Activated CD4-positive, alpha-beta T cell treated with anti-CD3 and anti-CD28 coated beads, Interleukin-2, amount 50 U/mL, for 16 hours (primary cell): ENCODE results near the gene SMURF1.

ENCODE experiments used
- DNase-seq: peaks from one replicate; pipeline ENCODE4 v3.0.0-alpha.2; 2020

Gene SMURF1

DNA sequence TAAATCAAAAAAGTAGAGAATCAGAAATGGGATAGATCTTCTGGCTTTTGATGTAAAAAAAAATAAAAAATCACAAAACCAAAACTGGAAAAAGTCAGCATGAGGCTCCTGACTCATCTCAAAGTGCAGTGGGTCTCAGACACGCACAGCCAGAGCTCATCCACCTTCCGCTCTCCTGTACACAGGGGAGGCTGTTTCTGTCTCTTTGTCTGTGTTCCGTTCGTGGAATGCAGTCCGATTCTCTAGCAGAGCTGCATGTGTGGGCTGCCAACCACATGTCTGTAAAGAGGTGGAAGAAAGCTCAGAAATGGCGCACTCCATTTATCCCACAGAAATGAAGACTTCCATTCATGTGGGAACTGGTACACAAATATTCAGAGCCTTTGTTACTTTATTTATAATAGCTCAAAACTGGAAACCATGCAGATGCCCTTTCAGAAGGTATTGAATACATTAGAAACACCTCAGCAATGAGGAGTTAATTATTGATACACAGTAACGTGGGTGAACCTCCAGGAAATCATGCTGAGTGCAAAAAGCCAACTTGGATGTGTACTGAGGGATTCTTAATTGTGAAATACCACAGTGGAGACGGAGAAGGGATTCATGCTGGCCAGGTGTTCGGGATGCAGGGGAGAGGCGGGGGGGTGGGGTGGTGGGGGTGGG, 142.3 kb downstream of the SMURF1 start:
- no peak for DNase-seq

DNA sequence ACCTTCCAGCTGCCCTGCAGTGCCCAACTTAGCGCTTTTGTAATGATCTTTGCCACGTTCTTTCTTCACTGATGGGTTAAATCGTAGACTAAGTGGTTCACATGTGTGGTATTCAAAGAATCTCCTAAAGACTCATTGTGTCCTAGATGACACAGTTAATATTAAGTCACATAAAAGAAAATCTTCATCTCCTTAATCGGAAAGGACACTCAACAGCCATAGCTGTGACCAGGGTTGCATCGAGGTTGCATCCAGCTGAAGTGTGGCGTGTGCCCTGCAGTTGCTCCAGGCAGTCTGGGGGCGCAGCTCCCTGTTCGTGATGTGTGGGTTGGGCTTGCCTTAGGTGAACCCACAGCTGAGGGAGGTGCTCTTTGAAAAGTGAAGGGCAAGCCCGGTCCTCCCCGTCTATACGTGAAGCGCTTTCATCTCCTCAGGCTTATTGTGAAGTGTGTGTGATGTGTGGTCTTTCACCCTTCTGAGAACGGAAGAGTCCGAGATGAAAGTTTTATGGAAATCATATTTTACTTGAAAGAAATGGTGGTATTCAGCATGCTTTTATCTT, 142.9 kb downstream of the SMURF1 start:
- no peak for DNase-seq

DNA sequence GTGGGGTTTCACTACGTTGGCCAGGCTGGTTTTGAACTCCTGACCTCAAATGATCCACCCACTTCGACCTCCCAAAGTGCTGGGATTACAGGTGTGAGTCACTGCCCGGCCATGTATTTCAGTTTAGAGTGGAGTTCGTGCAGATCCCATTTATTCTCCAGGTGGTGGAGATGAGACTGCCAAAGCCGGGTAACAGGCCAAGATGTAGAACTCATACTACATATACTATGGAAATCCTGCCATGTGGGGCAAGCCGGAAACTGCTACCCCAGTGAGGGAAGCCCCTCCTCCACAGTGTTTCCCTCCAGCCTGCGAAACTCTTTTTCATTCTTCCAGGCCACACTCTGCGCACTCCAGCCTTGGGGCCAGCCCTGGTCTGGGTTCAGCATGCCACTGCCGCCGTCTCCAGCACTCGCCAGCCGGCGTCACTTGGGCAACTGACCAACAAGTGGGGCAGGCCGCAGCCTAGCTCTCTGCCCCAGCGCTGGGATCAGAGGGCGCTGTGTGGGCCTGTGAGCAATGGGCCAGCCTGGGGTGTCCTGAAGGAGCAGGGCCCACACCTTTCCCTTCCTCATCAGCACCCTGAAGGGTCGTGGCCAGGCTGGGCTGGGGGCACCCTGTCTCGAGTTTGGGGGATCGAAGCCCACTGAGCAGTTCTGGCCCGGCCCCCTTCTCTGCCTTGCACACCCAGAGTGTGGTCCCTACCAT, 143.6 kb downstream of the SMURF1 start:
- no peak for DNase-seq

DNA sequence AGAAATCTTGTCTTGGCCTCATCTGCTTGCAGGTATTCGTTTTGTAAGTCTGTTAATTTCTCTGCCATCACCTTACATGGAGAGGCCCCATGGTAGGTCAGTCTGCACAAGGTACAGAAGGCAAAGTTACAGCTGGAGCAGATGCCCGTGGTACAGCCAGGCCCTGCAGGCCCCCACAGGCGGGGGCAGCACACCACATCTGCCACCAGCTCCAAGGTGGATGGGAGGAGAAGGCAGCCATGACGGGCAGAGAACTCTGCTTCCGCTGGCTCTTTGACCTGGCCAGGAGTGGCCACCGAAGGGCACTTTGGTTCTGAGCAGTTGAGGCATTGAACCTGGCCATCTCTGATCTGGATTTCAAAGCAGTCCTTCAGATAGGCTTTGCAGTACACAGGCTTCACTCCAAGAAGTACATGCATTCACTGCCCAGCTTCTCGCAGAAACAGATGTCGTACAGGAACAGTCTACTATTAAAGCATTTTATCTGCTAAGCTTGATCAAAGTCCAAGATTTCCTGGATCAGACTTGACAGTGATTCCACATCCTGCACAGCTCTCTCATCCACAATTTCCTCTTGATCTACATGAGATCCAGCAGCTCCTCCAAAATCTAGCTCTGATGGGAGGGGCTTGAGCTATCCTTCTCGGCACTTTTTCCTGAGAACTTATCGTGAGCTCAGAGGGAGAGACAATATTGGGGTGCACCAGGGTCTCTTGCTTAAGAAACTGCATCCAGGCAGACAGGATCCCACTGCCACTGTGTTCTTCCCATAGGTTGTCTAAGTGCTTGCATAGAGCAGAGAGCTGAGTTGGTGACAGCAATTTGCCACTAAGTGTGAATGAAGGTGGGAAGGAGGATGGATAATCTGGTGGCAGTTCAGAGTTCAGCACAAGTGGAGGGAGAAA, 144.8 kb downstream of the SMURF1 start:
- DNase-seq, result no peak

DNA sequence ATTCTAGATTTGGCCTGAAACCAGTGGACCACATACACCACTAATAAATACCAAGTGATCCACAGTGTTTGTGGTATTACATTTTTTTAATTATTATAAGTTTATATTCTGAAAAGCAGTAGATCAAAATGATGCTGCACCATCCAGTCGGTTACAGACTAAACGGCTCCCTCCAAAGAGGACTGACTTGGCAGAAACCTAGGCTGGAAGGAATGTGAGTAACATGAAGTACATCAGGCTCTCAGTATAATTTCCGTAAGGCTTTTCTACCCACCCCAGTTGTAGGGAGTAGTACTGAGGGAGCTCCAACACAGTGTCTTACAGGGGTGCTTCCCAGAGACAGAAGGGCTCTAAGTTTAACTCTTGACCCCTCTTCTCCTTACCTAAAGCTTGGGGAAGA, 146.1 kb downstream of the SMURF1 start:
- no peak for DNase-seq

DNA sequence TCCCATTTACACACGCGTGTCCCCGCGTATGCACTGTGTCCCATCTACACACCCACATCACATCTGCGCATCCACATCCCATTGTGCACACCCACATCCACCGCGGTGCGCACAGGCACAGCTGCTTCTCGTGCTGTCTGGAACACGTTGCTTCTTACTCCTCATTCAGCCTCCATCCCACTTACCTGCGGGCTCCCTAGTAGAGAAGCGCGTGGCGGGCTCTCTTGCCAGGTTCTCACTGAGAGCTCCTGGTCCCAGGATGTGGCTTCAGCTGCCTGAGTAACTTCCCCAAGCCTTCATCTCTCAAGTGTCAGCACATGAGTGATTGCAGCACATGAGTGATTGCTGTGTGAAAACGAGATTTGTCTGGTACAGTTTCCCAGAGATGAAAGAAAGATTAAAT, 147.8 kb downstream of the SMURF1 start:
- DNase-seq, result peak; percentile 35

DNA sequence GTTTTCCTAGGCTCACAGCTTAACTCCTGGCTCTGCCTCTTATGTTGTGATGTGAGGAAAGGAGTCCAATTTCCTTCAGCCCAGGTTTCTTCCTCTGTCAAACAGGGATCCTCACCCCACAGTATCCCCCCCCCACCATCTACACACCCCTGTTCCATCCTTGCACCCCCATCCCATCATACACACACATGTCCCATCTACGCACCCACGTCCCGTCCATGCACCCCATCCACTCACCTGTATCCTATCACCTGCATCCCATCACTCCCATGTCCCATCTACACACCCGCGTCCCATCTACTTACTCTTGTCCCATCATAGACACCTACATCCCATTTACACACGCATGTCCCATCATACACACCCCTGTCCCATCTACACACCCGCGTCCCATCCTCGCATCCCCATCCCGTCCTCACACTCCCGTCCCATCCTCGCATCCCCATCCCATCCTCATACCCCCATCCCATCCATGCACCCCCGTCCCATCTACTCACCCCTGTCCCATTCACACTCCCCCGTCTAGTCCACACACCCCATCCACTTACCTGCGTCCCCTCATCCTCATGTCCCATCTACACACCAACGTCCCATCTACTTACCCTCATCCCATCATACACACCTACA, 148.3 kb downstream of the SMURF1 start:
- no peak for DNase-seq

DNA sequence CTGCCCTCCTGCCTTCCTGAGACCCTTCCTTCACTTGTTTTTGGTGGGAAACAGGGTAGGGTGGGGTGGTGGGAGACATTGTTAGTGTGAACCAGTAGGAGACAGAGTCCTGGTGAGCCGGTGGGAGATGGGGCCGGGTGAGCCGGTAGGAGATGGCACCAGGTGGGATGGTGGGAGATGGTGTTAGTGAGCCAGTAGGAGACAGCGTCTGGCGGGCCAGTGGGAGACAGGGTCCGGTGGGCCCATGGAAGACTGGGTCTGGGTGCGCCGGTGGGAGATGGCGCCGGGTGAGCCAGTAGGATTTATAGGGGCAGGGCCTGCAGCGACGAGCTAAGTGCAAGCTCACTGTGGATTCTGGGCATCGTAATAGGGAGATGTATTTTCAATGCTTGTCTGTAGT, 148.8 kb downstream of the SMURF1 start:
- no peak for DNase-seq

DNA sequence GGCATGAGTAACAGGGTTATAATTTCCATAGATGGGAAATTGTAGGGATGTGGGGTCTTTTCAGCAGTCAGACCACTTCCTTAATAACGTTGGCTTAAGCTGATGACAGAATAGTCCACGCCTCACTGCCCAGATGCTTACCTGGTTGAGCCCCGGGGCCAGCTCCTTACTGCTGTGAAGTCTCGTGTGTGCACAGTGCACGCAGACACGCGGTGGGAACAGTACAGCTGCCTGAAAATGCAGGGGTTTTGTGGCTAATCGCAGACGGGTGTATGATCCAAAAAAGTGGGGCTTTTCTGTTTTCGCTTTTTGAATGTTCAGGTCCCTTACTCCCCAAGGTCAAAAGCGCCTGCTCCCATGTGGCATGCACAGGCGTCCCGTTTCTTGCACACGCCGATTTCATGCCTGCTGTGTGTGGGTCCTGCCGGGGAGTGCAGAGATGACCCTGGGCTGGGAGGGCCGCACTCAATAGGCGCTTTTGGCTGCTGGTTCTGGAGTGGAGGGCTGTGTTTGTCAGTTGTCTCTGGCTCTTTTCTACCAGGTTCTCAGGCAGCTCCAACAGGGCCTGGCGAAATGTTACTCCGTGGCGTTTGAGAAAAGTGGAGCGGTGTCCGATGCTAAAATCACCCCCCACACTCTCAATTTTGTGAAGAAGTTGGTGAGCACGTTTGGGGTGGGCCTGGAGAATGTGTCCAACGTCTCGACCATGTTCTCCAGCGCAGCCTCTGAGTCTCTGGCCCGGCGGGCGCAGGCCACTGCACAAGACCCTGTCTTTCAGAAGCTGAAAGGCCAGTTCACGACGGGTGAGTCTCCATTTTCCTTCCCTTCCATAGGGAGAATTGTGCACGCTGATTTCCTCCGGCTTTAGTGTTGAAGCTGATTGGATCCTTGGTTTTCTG, 149.6 kb downstream of the SMURF1 start:
- DNase-seq, result no peak

DNA sequence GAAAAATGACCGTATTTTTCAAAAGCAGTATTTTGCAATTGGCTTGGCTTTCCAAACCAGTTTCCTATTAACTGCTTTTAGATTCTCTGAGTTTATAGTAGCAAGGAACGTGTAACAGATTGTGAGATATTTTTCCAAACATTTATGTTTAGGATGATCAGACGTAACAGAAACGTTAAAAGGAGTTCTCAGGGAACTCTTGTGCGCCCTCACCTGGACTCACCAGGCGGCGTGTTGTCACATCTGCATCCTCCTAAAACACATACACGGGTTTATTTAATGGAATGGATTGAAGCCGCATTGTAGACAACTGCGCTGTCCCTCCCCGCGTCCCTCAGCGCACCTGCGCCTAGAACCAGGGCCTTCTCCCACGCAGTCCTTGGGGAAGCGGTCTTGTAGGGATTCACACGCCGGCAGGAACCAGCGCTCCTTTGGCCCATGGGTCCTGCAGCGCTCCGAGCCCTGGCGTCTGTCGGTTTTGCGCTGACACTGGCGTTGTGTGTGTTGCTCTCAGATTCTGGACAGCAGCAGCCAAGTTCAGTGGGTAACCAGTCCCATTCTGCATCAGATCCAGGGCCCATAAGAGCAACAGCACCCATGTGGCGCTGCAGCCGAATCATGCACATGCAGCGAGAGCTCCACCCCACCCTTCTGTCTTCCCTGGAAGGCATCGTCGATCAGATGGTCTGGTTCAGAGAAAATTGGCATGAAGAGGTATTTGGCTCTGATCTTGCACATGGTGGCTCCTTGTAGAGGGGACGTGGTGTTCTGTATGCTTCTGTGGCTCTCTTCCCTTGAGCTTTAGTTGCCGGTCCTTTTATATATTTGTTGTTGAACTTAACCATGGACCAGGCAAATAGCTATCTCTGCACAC, 150.6 kb downstream of the SMURF1 start:
- DNase-seq, result no peak

DNA sequence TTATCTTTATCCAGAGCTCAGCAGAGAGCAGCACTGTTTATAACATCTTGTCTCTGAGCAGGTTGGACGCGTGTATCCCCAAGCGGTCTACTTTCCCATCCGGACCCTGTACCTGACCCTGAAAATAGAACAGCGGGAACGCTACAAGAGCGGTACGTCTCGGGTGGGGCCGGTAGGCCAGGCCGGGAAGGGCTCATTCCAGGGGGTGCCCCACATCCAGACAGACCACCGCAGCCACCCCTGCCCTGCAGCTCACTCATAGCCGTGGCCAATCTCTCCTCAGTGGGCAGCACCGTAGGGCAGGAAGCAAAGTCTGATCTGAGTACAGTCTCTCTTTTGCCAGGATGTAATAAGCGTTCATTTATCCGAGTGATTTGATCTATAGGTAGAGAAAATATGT, 151.8 kb downstream of the SMURF1 start:
- DNase-seq, result no peak

DNA sequence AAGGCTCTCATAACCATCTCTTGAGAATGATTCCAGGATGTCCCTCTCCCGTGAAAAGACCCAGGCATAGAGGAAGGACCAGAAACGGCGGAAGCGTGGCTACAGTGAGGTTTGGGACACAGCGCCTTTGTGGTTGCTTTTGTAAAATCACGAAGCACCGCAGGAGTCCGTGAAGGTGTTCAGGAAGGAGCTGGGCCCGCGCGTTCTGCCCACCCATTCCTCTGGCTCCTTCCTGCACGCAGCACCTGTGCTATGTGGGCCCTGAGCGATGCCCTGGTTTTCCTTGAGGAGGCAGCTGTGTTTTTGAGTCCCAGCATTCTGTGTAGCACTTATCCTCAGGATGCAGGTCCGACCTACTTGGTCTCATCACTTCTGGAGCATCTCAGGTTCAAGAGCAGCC, 152.8 kb downstream of the SMURF1 start:
- no peak for DNase-seq

DNA sequence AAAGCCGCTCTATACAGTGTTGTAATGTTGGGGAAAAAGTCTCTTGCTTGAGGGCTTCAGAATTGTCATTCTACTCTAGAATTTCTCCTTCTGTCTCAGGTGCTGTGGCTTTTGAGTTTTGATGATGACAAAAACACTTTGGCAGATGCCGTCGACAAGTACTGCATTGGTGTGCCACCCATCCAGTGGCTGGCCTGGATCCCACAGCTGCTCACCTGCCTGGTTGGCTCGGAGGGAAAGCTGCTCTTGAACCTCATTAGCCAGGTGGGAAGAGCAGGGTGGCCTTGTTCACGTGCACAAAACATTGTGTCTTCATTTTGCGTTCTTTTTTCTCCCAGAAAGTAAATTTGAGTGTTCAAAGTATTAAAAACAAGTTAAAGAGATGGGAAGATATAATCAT, 153.6 kb downstream of the SMURF1 start:
- no peak for DNase-seq

DNA sequence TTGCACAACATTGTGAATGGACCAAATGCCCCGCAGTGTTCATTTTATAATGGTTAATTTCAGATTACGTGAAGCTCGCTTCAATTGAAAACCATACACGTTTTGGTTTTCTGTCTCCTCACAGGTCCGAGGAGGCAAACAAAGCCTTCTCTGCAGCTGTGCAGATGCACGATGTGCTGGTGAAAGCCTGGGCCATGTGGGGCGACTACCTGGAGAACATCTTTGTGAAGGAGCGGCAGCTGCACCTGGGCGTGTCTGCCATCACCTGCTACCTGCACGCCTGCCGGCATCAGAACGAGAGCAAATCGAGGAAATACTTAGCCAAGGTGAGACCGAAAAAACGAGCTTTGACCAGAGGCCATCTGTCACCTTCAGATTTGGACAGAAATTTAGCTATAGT, 155.3 kb downstream of the SMURF1 start:
- DNase-seq, result no peak

DNA sequence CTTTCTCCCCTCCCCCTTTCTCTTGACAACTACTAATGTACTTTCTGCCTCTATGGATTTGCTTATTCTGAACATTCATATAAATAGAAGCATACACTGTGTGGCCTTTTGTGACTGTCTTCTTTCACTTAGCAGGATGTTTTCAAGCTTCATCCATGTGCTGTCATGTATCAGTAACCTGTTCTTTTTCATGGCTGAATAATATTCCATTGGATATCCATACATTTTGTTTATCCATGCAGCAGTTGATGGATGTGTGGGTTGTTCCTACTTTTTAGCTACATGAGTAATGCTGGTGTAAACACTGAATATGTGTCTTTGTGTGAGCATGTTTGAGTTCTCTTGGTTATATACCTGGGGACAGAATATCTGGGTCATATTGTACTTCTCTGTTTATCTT, 158.0 kb downstream of the SMURF1 start:
- DNase-seq, result no peak

DNA sequence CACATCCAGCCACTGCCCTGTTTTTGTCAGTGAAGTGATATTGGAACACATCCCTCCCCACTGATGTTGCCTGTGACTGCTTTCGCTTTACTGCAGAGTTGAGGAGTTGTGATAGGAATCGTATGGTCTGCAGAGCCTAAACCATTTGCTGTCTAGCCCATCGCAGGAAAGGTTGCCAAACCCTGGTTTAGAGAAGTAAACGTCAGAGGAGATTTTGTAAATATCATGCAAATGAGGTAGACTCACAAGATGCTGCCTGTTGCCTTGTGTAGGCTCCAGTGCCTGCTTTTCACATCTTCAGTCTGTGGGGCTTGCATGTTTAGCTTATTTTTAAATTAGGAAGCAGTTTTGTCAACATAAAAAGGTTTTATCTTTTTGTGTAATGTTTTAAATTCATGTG, 158.5 kb downstream of the SMURF1 start:
- no peak for DNase-seq

DNA sequence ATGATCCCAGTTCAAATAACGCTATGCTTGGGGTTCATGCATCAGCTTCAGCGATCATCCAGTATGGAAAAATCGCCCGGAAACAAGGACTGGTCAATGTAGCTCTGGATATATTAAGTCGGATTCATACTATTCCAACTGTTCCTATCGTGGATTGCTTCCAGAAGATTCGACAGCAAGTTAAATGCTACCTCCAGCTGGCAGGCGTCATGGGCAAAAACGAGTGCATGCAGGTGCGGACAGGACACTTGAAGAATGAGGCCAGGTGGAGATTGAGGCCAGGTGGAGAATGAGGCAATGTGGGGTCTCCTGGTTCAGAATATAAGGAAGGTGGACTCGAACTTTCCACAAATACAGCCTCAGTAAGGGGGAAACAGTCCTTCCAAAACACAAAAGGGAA, 159.8 kb downstream of the SMURF1 start:
- no peak for DNase-seq

DNA sequence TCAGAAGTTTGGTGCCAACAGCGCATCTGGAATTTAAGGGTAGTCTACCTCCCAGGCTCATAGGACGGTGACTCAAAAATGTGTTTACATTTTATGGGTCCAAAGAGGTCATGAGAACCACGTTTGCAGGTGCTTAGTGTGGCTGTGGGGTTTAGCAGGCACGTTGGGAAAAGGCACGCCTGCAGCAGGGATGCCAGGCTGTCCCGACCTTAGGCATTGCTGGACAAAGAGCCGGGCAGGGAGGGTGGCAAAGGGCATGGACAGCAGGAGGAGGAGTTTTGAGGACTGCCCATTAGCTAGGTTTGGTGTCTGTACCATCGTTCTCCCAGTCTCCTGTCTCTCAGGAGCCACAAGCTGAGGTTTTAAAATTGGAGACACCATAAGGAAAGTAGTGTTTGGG, 161.2 kb downstream of the SMURF1 start:
- no peak for DNase-seq

DNA sequence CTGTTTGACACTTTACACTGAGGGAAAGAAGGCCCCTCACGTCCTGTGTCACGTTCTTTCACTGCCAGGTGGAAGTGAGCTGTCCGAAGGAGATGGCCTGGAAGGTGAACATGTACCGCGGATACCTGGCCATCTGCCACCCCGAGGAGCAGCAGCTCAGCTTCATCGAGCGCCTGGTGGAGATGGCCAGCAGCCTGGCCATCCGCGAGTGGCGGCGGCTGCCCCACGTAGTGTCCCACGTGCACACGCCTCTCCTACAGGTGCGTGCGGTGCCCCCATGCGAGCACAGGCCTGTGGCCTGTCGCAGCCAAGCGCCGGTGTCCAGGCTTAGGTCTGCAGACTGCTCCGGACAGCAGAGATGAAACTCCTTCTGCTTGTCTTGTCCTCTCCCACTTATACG, 162.2 kb downstream of the SMURF1 start:
- no peak for DNase-seq

DNA sequence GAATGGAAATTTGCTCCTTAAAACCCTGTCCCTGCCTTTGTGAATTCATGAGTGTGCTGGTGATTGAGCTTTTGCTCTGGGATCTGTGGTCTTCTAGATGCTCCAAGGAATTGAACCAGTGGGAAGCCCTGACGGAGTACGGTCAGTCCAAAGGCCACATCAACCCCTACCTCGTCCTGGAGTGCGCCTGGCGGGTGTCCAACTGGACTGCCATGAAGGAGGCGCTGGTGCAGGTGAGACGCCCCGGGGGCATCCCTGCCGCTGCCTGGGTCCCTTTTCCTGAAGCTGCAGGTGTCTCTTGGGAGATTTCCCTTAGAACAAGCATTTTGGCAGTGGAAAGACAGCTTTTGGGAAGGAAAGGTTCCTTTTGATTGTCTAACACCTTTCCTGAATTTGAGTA, 165.2 kb downstream of the SMURF1 start:
- no peak for DNase-seq
